ENCODE results near the gene SLC30A3.

DNA sequence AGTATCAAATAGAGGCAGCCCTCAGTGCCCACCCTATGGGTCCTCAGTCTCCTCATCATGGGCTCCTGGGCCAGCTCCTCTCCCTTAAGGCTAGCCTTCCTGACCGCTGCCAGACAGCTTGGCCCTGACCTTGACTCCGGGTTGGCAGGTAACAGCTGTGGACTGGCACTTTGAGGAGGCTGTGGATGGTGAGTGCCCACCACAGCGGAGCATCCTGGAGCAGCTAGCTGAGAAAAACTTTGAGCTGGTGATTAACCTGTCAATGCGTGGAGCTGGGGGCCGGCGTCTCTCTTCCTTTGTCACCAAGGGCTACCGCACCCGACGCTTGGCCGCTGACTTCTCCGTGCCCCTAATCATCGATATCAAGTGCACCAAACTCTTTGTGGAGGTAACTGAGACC is 26.7 kb downstream of the SLC30A3 start:
- TF ChIP-seq CTCF (IDR thresholded peaks at IDR 0.05; ENCODE audit: poor library complexity, severe bottlenecking) (no peak), TAF1 (IDR thresholded peaks at IDR 0.05; ENCODE audit: low read depth) (no peak), EP300 (conservative IDR thresholded peaks at IDR 0.05; ENCODE audit: poor library complexity, severe bottlenecking) (no peak), POLR2AphosphoS5 (IDR thresholded peaks at IDR 0.05) (no peak), EZH2 (IDR thresholded peaks at IDR 0.05; ENCODE audit: borderline replicate concordance, insufficient read depth, low read length, poor library complexity, severe bottlenecking) (no peak), SMC3 (conservative IDR thresholded peaks at IDR 0.05; ENCODE audit: poor library complexity) (no peak)
- TF ChIP-seq, protein P1, sequence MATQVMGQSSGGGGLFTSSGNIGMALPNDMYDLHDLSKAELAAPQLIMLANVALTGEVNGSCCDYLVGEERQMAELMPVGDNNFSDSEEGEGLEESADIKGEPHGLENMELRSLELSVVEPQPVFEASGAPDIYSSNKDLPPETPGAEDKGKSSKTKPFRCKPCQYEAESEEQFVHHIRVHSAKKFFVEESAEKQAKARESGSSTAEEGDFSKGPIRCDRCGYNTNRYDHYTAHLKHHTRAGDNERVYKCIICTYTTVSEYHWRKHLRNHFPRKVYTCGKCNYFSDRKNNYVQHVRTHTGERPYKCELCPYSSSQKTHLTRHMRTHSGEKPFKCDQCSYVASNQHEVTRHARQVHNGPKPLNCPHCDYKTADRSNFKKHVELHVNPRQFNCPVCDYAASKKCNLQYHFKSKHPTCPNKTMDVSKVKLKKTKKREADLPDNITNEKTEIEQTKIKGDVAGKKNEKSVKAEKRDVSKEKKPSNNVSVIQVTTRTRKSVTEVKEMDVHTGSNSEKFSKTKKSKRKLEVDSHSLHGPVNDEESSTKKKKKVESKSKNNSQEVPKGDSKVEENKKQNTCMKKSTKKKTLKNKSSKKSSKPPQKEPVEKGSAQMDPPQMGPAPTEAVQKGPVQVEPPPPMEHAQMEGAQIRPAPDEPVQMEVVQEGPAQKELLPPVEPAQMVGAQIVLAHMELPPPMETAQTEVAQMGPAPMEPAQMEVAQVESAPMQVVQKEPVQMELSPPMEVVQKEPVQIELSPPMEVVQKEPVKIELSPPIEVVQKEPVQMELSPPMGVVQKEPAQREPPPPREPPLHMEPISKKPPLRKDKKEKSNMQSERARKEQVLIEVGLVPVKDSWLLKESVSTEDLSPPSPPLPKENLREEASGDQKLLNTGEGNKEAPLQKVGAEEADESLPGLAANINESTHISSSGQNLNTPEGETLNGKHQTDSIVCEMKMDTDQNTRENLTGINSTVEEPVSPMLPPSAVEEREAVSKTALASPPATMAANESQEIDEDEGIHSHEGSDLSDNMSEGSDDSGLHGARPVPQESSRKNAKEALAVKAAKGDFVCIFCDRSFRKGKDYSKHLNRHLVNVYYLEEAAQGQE (IDR thresholded peaks at IDR 0.05; ENCODE audit: borderline replicate concordance), result no peak

All from neural cell (in vitro differentiated cells).